Measurements from ENCODE around the gene SELENOF.

GRCh38 chr1:86957221-86957620, 43.3 kb upstream of the SELENOF start:
- TF ChIP-seq EP300 (IDR thresholded peaks at IDR 0.05) (no peak), POLR2A (IDR thresholded peaks at IDR 0.05; ENCODE audit: low read length) (no peak), GATA3 (IDR thresholded peaks at IDR 0.05; ENCODE audit: borderline replicate concordance) (no peak)

Measured in A549 (cell line).